Measurements from ENCODE around the gene SEMA3E. TPM values are rescaled to one million over a fixed set of nuclear protein-coding genes. Genes with fewer than 3 reads are reported as not detected.

Gene SEMA3E
- polyA plus RNA-seq, 1 experiment, result 0.06 TPM

DNA sequence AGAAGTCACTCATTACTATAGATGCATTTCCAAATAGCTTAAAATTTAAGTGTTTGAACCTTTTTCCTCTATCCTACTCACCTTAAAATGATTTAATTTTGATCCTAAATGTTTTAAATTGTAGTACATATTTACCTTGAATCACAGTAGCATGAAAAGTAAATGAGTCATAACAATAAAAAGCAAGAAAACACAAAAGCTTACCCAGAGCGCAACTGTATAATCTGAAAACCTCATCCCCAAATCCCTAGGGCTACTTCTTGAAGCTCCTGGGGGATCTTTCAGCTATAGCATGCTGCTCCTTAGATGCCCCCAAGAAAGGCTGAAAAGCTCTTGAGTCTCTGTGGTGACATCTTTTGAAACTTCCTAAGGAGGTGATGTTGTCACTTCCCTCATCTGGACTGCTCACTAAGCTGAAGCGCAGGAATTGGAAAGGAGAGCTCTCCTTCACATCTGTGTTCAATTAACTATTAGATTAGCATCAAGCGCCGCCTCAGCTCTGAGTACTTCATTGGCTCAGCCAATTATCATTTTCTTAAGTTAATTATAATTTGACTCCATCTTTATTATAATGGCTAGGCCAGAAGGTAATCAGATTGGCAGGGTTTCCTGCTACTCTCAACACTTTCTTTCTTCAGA is 60.2 kb downstream of the SEMA3E start:
- DNase-seq (ENCODE audit: low read depth, low spot score), result no peak
- Histone ChIP-seq H3K9me3 (ENCODE audit: control insufficient read depth, insufficient read depth, low read length) (no peaks in the 10 kb centered on the region), H3K27ac (ENCODE audit: low read depth, low read length) (no peak overlapping the region), H3K4me3 (ENCODE audit: low read depth, low read length) (no peak overlapping the region), H3K27me3 (ENCODE audit: control insufficient read depth, insufficient read depth, low read length) (no peaks in the 10 kb centered on the region)
- TF ChIP-seq, protein P1, sequence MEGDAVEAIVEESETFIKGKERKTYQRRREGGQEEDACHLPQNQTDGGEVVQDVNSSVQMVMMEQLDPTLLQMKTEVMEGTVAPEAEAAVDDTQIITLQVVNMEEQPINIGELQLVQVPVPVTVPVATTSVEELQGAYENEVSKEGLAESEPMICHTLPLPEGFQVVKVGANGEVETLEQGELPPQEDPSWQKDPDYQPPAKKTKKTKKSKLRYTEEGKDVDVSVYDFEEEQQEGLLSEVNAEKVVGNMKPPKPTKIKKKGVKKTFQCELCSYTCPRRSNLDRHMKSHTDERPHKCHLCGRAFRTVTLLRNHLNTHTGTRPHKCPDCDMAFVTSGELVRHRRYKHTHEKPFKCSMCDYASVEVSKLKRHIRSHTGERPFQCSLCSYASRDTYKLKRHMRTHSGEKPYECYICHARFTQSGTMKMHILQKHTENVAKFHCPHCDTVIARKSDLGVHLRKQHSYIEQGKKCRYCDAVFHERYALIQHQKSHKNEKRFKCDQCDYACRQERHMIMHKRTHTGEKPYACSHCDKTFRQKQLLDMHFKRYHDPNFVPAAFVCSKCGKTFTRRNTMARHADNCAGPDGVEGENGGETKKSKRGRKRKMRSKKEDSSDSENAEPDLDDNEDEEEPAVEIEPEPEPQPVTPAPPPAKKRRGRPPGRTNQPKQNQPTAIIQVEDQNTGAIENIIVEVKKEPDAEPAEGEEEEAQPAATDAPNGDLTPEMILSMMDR (IDR thresholded peaks at IDR 0.05; ENCODE audit: low read depth, low read length), result no peak
- ChIA-PET POLR2A (no interaction called here), CTCF (interaction anchor here (0.5 kb wide), 1 partner anchor 27 kb away, joined by 3 read pairs; no protein-coding TSS in a partner anchor)

- DNase-seq (ENCODE audit: low read depth, low spot score), result no peak
- TF ChIP-seq, protein P1 (IDR thresholded peaks at IDR 0.05; ENCODE audit: low read depth, low read length), result no peak
- POLR2A ChIA-PET, result no interaction called here
- no peak overlapping the region for H3K27ac ChIP-seq (ENCODE audit: low read depth, low read length)
- no peak overlapping the region for H3K4me3 ChIP-seq (ENCODE audit: low read depth, low read length)
- CTCF ChIA-PET, result no interaction called here
- no peaks in the 10 kb centered on the region for H3K9me3 ChIP-seq (ENCODE audit: control insufficient read depth, insufficient read depth, low read length)
- no peaks in the 10 kb centered on the region for H3K27me3 ChIP-seq (ENCODE audit: control insufficient read depth, insufficient read depth, low read length)
These were observed 62.7 kb downstream of the SEMA3E start for GRCh38 chr7:83586281-83586680.

- no peaks in the 10 kb centered on the region for H3K27me3 ChIP-seq (ENCODE audit: control insufficient read depth, insufficient read depth, low read length)
- ChIA-PET POLR2A (no interaction called here), CTCF (no interaction called here)
- TF ChIP-seq, protein P1 (IDR thresholded peaks at IDR 0.05; ENCODE audit: low read depth, low read length), result no peak
- no peak overlapping the region for H3K4me3 ChIP-seq (ENCODE audit: low read depth, low read length)
- H3K9me3 ChIP-seq (ENCODE audit: control insufficient read depth, insufficient read depth, low read length), result no peaks in the 10 kb centered on the region
- no peak overlapping the region for H3K27ac ChIP-seq (ENCODE audit: low read depth, low read length)
- no peak for DNase-seq (ENCODE audit: low read depth, low spot score)
These were observed 67.1 kb downstream of the SEMA3E start for GRCh38 chr7:83581667-83582435.

GRCh38 chr7:83579740-83580139 is 69.2 kb downstream of the SEMA3E start:
- TF ChIP-seq, protein P1 (IDR thresholded peaks at IDR 0.05; ENCODE audit: low read depth, low read length), result no peak
- ChIA-PET CTCF (no interaction called here), POLR2A (no interaction called here)
- Histone ChIP-seq H3K9me3 (ENCODE audit: control insufficient read depth, insufficient read depth, low read length) (no peaks in the 10 kb centered on the region), H3K27me3 (ENCODE audit: control insufficient read depth, insufficient read depth, low read length) (no peaks in the 10 kb centered on the region), H3K27ac (ENCODE audit: low read depth, low read length) (no peak overlapping the region), H3K4me3 (ENCODE audit: low read depth, low read length) (no peak overlapping the region)
- no peak for DNase-seq (ENCODE audit: low read depth, low spot score)

DNA sequence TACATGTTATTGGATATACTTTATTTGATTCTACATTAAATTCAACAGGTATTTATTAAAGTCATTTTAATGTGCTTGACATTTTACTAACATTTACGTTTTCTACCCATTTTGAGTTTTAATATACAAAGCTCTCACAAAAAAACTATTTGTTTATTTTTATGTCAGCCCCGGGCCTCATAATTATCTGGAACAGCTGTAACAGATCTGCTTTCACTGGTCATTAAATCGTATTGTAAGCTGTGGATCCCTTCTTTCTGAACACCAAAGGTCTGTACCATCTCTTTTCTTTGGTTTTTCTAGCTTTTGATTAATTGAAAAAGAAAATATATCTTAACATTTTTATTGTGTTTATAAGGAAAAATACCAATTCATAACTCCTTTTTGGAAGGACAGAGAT is 73.5 kb downstream of the SEMA3E start:
- Histone ChIP-seq H3K9me3 (ENCODE audit: control insufficient read depth, insufficient read depth, low read length) (no peaks in the 10 kb centered on the region), H3K27me3 (ENCODE audit: control insufficient read depth, insufficient read depth, low read length) (no peaks in the 10 kb centered on the region), H3K4me3 (ENCODE audit: low read depth, low read length) (no peak overlapping the region), H3K27ac (ENCODE audit: low read depth, low read length) (no peak overlapping the region)
- CTCF ChIA-PET, result no interaction called here
- no peak for DNase-seq (ENCODE audit: low read depth, low spot score)
- TF ChIP-seq, protein P1 (IDR thresholded peaks at IDR 0.05; ENCODE audit: low read depth, low read length), result no peak
- POLR2A ChIA-PET, result interaction anchor here (0.6 kb wide), 1 partner anchor 27 kb away, joined by 3 read pairs; no protein-coding TSS in a partner anchor

Data from AG04450 (cell line).